ENCODE results near the gene BRPF1.

- TF ChIP-seq FOXM1 (IDR thresholded peaks at IDR 0.05; ENCODE audit: borderline replicate concordance, low read depth) (no peak), TAF1 (IDR thresholded peaks at IDR 0.05; ENCODE audit: low read depth) (no peak), REST (IDR thresholded peaks at IDR 0.05; ENCODE audit: low read depth) (no peak)
Observed at GRCh38 chr3:9725775-9726515, 5.6 kb upstream of the BRPF1 start.

Measured in Ishikawa (cell line).